Measurements from ENCODE around the gene PRG3. TPM values are rescaled to one million over a fixed set of nuclear protein-coding genes. Genes with fewer than 3 reads are reported as not detected.

PRG3 gene
- total RNA-seq, 1 experiment from 2014 or later: not detected

- H3K27me3 Mint-ChIP-seq (ENCODE audit: low read depth): no peaks in the 10 kb centered on the region
- TF ChIP-seq CTCF (conservative IDR thresholded peaks at IDR 0.05): no peak
- H3K23ac ChIP-seq (ENCODE audit: insufficient read length, low read depth, low read length): no peak overlapping the region
- H3K23me2 ChIP-seq (ENCODE audit: insufficient read length, low read depth, low read length, poor library complexity, severe bottlenecking): no peaks in the 10 kb centered on the region
- no peaks in the 10 kb centered on the region for H4K20me1 ChIP-seq (ENCODE audit: control insufficient read depth, insufficient read depth, insufficient read length)
- H3K4me1 ChIP-seq (ENCODE audit: insufficient read depth, low read length): no peaks in the 10 kb centered on the region; the same call in 1 of the 2 replicates
- no peaks in the 10 kb centered on the region for H3K9me3 Mint-ChIP-seq
- no peak overlapping the region for H3K4me2 ChIP-seq (ENCODE audit: insufficient read depth, insufficient read length, low read length)
- H2BK12ac ChIP-seq (ENCODE audit: insufficient read length, low read depth, low read length): no peak overlapping the region
- H3K14ac ChIP-seq (ENCODE audit: insufficient read depth, low read length): no peak overlapping the region; the same call in 1 of the 2 replicates
- H3K4me3 Mint-ChIP-seq: no peak overlapping the region
- no CpG with 5 or more reads among the region's 4 CpGs for WGBS (ENCODE audit: extremely low coverage, insufficient read length, low lambda C conversion rate)
- H2AFZ ChIP-seq (ENCODE audit: low read length): no peak overlapping the region
- no peak overlapping the region for H4K5ac ChIP-seq (ENCODE audit: insufficient read length, low read depth, low read length)
- no peak overlapping the region for H3K56ac ChIP-seq (ENCODE audit: insufficient read length, low read depth, low read length)
- no peak for DNase-seq
- no peaks in the 10 kb centered on the region for H3K79me1 ChIP-seq (ENCODE audit: insufficient read depth, low read depth, low read length, poor library complexity, severe bottlenecking)
- H2AK5ac ChIP-seq (ENCODE audit: insufficient read length, low read length): no peak overlapping the region
- H4K91ac ChIP-seq (ENCODE audit: insufficient read length, low read depth, low read length): no peak overlapping the region
- no peak overlapping the region for H2BK15ac ChIP-seq (ENCODE audit: low read depth, low read length)
- no peak overlapping the region for H3K9ac ChIP-seq (ENCODE audit: extremely low read depth, insufficient read length, low read length)
- H3K27ac ChIP-seq (ENCODE audit: insufficient read length, low read depth, low read length): no peak overlapping the region
- no peak overlapping the region for H3K4ac ChIP-seq (ENCODE audit: low read depth, low read length)
- H3K27me3 ChIP-seq (ENCODE audit: insufficient read depth, low read length): no peaks in the 10 kb centered on the region
- no peak overlapping the region for H2BK5ac ChIP-seq (ENCODE audit: insufficient read length, low read length)
- no peak overlapping the region for H3K18ac ChIP-seq (ENCODE audit: insufficient read length, low read depth, low read length)
- H4K8ac ChIP-seq (replicated peaks; ENCODE audit: insufficient read length, low read depth, low read length): no peak overlapping the region
- H2BK120ac ChIP-seq (ENCODE audit: low read depth, low read length, poor library complexity, severe bottlenecking): no peak overlapping the region
- H2BK20ac ChIP-seq (ENCODE audit: low read depth, low read length, poor library complexity, severe bottlenecking): no peak overlapping the region
- H3K27ac Mint-ChIP-seq: no peak overlapping the region
- no peaks in the 10 kb centered on the region for H3K79me2 ChIP-seq (ENCODE audit: insufficient read depth, low read length)
- H3T11ph ChIP-seq (ENCODE audit: low read length): no peak overlapping the region
- H3K9me3 ChIP-seq (ENCODE audit: control insufficient read depth, low read depth, low read length): no peaks in the 10 kb centered on the region
- H3K36me3 Mint-ChIP-seq (ENCODE audit: insufficient read depth in 1 of 3, low read depth in 3 of 3): peaks cover 35 to 70% (median 58%) of the 10 kb centered on the region in 3 experiments
- H3K4me1 Mint-ChIP-seq: peaks cover 8 to 14% of the 10 kb centered on the region in 2 experiments
Measured at GRCh38 chr11:57413681-57414080, 32.7 kb upstream of the PRG3 start.

All from H9 (cell line).